ENCODE results near the gene BGN.

- TF ChIP-seq EZH2phosphoT487 (IDR thresholded peaks at IDR 0.05; ENCODE audit: borderline replicate concordance, low read length) (no peak), CTCF (conservative IDR thresholded peaks at IDR 0.05; ENCODE audit: low read depth, low read length) (no peak)
Measured at GRCh38 chrX:153517946-153518834, 23.4 kb downstream of the BGN start.
